ENCODE measurements around the gene PTH1R. TPM values are rescaled to one million over a fixed set of nuclear protein-coding genes. Genes with fewer than 3 reads are reported as not detected.

Gene PTH1R
- total and polyA plus RNA-seq, 10 of the 15 experiments (the other 5 are each of a cell fraction or from before 2014, with no cell fraction given), result not detected

Small RNAs within 50 kb of the gene (small RNA-seq; reads per million reads assigned to genes)
- not detected for gene AC109583.2

Other genes with a start within 250 kb of the PTH1R start
- gene ALS2CL, start 184.0 kb upstream of the PTH1R start, total RNA-seq (2014; rRNA removed), result not detected in 2 replicates
- gene ALS2CL, start 184.0 kb upstream of the PTH1R start, total RNA-seq (2014; rRNA removed; fragmentation: Illumina TruSeq; extraction: Trizol), result not detected in 2 replicates
- 0.05 and 0.19 TPM in 2 replicates for gene ALS2CL, start 184.0 kb upstream of the PTH1R start, total RNA-seq (2021)
- 0.01 TPM in 1 of 2 replicates, not detected in the other for gene ALS2CL, start 184.0 kb upstream of the PTH1R start, polyA plus RNA-seq (2011; rRNA removed)
- not detected in 2 replicates for gene ALS2CL, start 184.0 kb upstream of the PTH1R start, polyA plus RNA-seq (2014; fragmentation: Illumina TruSeq; extraction: Trizol)
- not detected for gene ALS2CL, start 184.0 kb upstream of the PTH1R start, polyA plus RNA-seq (2014; fragmentation: Nextera tagmentation; extraction: Ambion mirVana)
- gene ALS2CL, start 184.0 kb upstream of the PTH1R start, polyA plus RNA-seq (2014; rRNA removed), result not detected in 2 replicates
- gene ALS2CL, start 184.0 kb upstream of the PTH1R start, polyA plus RNA-seq (2016; fragmentation: Nextera tagmentation; extraction: Ambion mirVana), result not detected
- not detected in 2 replicates for gene TMIE, start 176.3 kb upstream of the PTH1R start, total RNA-seq (2014; rRNA removed)
- not detected in 2 replicates for gene TMIE, start 176.3 kb upstream of the PTH1R start, total RNA-seq (2014; rRNA removed; fragmentation: Illumina TruSeq; extraction: Trizol)
- gene TMIE, start 176.3 kb upstream of the PTH1R start, total RNA-seq (2021), result not detected in 2 replicates
- not detected in 2 replicates for gene TMIE, start 176.3 kb upstream of the PTH1R start, polyA plus RNA-seq (2011; rRNA removed)
- not detected in 2 replicates for gene TMIE, start 176.3 kb upstream of the PTH1R start, polyA plus RNA-seq (2014; fragmentation: Illumina TruSeq; extraction: Trizol)
- gene TMIE, start 176.3 kb upstream of the PTH1R start, polyA plus RNA-seq (2014; fragmentation: Nextera tagmentation; extraction: Ambion mirVana), result not detected
- gene TMIE, start 176.3 kb upstream of the PTH1R start, polyA plus RNA-seq (2014; rRNA removed), result not detected in 2 replicates
- not detected for gene TMIE, start 176.3 kb upstream of the PTH1R start, polyA plus RNA-seq (2016; fragmentation: Nextera tagmentation; extraction: Ambion mirVana)
- gene PRSS50, start 159.9 kb upstream of the PTH1R start, total RNA-seq (2014; rRNA removed), result not detected in 2 replicates
- not detected in 2 replicates for gene PRSS50, start 159.9 kb upstream of the PTH1R start, total RNA-seq (2014; rRNA removed; fragmentation: Illumina TruSeq; extraction: Trizol)
- gene PRSS50, start 159.9 kb upstream of the PTH1R start, total RNA-seq (2021), result not detected in 2 replicates
- not detected in 2 replicates for gene PRSS50, start 159.9 kb upstream of the PTH1R start, polyA plus RNA-seq (2011; rRNA removed)
- not detected in 2 replicates for gene PRSS50, start 159.9 kb upstream of the PTH1R start, polyA plus RNA-seq (2014; fragmentation: Illumina TruSeq; extraction: Trizol)
- gene PRSS50, start 159.9 kb upstream of the PTH1R start, polyA plus RNA-seq (2014; fragmentation: Nextera tagmentation; extraction: Ambion mirVana), result not detected
- not detected in 2 replicates for gene PRSS50, start 159.9 kb upstream of the PTH1R start, polyA plus RNA-seq (2014; rRNA removed)
- under 1 TPM in 1 of 2 experiments, not detected in 1; 0.05 TPM for gene PRSS50, start 159.9 kb upstream of the PTH1R start, polyA plus RNA-seq (2016; fragmentation: Nextera tagmentation; extraction: Ambion mirVana)
- not detected in 2 replicates for gene MYL3, start 14.3 kb upstream of the PTH1R start, total RNA-seq (2014; rRNA removed)
- not detected in 2 replicates for gene MYL3, start 14.3 kb upstream of the PTH1R start, total RNA-seq (2014; rRNA removed; fragmentation: Illumina TruSeq; extraction: Trizol)
- gene MYL3, start 14.3 kb upstream of the PTH1R start, total RNA-seq (2021), result not detected in 2 replicates
- not detected in 2 replicates for gene MYL3, start 14.3 kb upstream of the PTH1R start, polyA plus RNA-seq (2011; rRNA removed)
- gene MYL3, start 14.3 kb upstream of the PTH1R start, polyA plus RNA-seq (2014; fragmentation: Illumina TruSeq; extraction: Trizol), result not detected in 2 replicates
- gene MYL3, start 14.3 kb upstream of the PTH1R start, polyA plus RNA-seq (2014; fragmentation: Nextera tagmentation; extraction: Ambion mirVana), result not detected
- gene MYL3, start 14.3 kb upstream of the PTH1R start, polyA plus RNA-seq (2014; rRNA removed), result not detected in 2 replicates
- gene MYL3, start 14.3 kb upstream of the PTH1R start, polyA plus RNA-seq (2016; fragmentation: Nextera tagmentation; extraction: Ambion mirVana), result under 1 TPM in 1 of 2 experiments, not detected in 1; 0.40 TPM
- gene CCDC12, start 99.0 kb downstream of the PTH1R start, total RNA-seq (2014; rRNA removed), result 46.9 and 53.0 TPM in 2 replicates
- 67.3 and 72.4 TPM in 2 replicates for gene CCDC12, start 99.0 kb downstream of the PTH1R start, total RNA-seq (2014; rRNA removed; fragmentation: Illumina TruSeq; extraction: Trizol)
- 65.8 and 65.9 TPM in 2 replicates for gene CCDC12, start 99.0 kb downstream of the PTH1R start, total RNA-seq (2021)
- gene CCDC12, start 99.0 kb downstream of the PTH1R start, polyA plus RNA-seq (2011; rRNA removed), result 31.2 and 45.6 TPM in 2 replicates
- 11.2 and 63.3 TPM in 2 replicates for gene CCDC12, start 99.0 kb downstream of the PTH1R start, polyA plus RNA-seq (2014; fragmentation: Illumina TruSeq; extraction: Trizol)
- 10 to 100 TPM in 1 of 2 experiments, 1 to 10 TPM in 1; 9.2 to 22.5 TPM for gene CCDC12, start 99.0 kb downstream of the PTH1R start, polyA plus RNA-seq (2014; fragmentation: Nextera tagmentation; extraction: Ambion mirVana)
- 59.3 and 67.6 TPM in 2 replicates for gene CCDC12, start 99.0 kb downstream of the PTH1R start, polyA plus RNA-seq (2014; rRNA removed)
- 10 to 100 TPM; 83.1 to 91.4 TPM for gene CCDC12, start 99.0 kb downstream of the PTH1R start, polyA plus RNA-seq (2016; fragmentation: Nextera tagmentation; extraction: Ambion mirVana)
- gene NBEAL2, start 101.9 kb downstream of the PTH1R start, total RNA-seq (2014; rRNA removed), result 47.2 and 52.0 TPM in 2 replicates
- gene NBEAL2, start 101.9 kb downstream of the PTH1R start, total RNA-seq (2014; rRNA removed; fragmentation: Illumina TruSeq; extraction: Trizol), result 19.7 and 21.8 TPM in 2 replicates
- gene NBEAL2, start 101.9 kb downstream of the PTH1R start, total RNA-seq (2021), result 106 and 127 TPM in 2 replicates
- gene NBEAL2, start 101.9 kb downstream of the PTH1R start, polyA plus RNA-seq (2011; rRNA removed), result 17.1 and 29.0 TPM in 2 replicates
- gene NBEAL2, start 101.9 kb downstream of the PTH1R start, polyA plus RNA-seq (2014; fragmentation: Illumina TruSeq; extraction: Trizol), result 16.4 and 41.4 TPM in 2 replicates
- gene NBEAL2, start 101.9 kb downstream of the PTH1R start, polyA plus RNA-seq (2014; fragmentation: Nextera tagmentation; extraction: Ambion mirVana), result under 1 TPM; 0.07 to 0.18 TPM
- gene NBEAL2, start 101.9 kb downstream of the PTH1R start, polyA plus RNA-seq (2014; rRNA removed), result 96.3 and 110 TPM in 2 replicates
- 10 to 100 TPM; 22.5 to 29.7 TPM for gene NBEAL2, start 101.9 kb downstream of the PTH1R start, polyA plus RNA-seq (2016; fragmentation: Nextera tagmentation; extraction: Ambion mirVana)

Data from GM12878 (cell line).